ENCODE measurements around the gene MCRIP2. TPM values are rescaled to one million over a fixed set of nuclear protein-coding genes. Genes with fewer than 3 reads are reported as not detected.

Gene MCRIP2
- total and polyA plus RNA-seq, 3 donors from 2014 or later = 78.2 to 134 (median 83.1) TPM

DNA sequence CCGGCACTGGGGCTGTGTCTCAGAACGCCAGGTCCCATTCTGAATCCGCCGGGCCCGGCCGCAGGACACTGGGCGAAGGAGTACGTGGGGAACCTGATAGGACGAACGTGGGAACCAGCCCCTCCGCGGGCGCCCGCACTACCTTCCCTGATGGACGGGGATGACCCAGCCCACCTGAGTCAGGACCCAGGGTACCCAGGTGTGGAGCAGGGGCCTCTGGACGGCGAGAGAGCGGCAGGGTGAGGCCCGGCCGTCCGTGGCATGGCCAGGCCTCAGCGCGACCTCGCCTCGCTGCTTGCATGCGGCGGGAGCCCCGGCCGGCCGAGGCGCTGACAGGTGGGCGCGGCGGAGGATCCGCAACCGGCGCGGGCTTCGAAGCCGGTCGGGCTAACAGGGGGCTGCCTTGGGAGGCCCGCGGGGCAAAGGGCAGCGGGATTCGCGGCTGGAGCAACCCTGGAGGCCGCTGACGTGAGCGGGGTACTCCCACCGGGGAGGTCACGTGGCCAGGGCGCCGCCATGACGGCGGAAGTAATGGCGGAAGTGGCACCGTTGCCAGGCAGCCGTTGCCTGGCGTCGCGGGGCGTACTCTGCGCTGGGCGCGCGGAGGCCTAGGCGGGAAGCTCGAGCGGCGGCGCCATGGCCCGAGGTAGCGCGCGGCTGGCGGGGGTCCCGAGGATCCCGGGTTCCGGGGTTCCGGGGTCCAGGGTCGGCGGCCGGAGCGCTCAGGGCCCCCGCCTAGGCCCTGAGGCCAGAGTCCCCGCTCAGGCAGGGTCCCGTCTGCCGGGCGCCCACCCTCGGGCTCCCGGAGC, 7.4 kb downstream of the MCRIP2 start, which contains the start of gene WDR90:
Gene WDR90, plus strand, starts transcription at position 585 of the 809 bp plus-strand sequence. Its CDS starts 52 bp downstream, at position 637.
- Histone ChIP-seq H3K4me3 (peak within 1 kb of the TSS; percentile 71 to 73), H3K27me3 (no peaks in the 10 kb centered on the region), H3K36me3 (ENCODE audit: low read depth, missing control alignments) (no peaks in the 10 kb centered on the region), H3K27ac (peak within 1 kb of the TSS; percentile 53 to 89), H3K9me3 (no peaks in the 10 kb centered on the region), H3K4me1 (peaks cover 19% of the 10 kb centered on the region)
- intact Hi-C loops (cut with DNase I; ENCODE audit: low total_unique reads) = no loop called here
- DNase-seq = peak; percentile 95
- TF ChIP-seq POLR2A (IDR thresholded peaks at IDR 0.05) = no peak
- TF ChIP-seq, protein P1, sequence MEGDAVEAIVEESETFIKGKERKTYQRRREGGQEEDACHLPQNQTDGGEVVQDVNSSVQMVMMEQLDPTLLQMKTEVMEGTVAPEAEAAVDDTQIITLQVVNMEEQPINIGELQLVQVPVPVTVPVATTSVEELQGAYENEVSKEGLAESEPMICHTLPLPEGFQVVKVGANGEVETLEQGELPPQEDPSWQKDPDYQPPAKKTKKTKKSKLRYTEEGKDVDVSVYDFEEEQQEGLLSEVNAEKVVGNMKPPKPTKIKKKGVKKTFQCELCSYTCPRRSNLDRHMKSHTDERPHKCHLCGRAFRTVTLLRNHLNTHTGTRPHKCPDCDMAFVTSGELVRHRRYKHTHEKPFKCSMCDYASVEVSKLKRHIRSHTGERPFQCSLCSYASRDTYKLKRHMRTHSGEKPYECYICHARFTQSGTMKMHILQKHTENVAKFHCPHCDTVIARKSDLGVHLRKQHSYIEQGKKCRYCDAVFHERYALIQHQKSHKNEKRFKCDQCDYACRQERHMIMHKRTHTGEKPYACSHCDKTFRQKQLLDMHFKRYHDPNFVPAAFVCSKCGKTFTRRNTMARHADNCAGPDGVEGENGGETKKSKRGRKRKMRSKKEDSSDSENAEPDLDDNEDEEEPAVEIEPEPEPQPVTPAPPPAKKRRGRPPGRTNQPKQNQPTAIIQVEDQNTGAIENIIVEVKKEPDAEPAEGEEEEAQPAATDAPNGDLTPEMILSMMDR (IDR thresholded peaks at IDR 0.05) = no peak
- 2% methylated on average over 86 of the region's 91 CpGs; no CpG with 5 or more reads in 1 of the 2 donors for whole genome bisulfite sequencing, 2 donors

- intact Hi-C loops (cut with DNase I; ENCODE audit: low total_unique reads) = no loop called here
- 0 to 3% methylated on average over 17 to 44 of the region's 44 CpGs for WGBS, 2 donors
- no peaks in the 10 kb centered on the region for H3K27me3 ChIP-seq
- DNase-seq = no peak
- peak overlapping the region; percentile 71 to 73 for H3K4me3 ChIP-seq
- no peak for TF ChIP-seq POLR2A (IDR thresholded peaks at IDR 0.05)
- TF ChIP-seq, protein P1 (IDR thresholded peaks at IDR 0.05) = no peak
- no peaks in the 10 kb centered on the region for H3K36me3 ChIP-seq (ENCODE audit: low read depth, missing control alignments)
- H3K9me3 ChIP-seq = no peaks in the 10 kb centered on the region
- H3K27ac ChIP-seq = peak overlapping the region in 1 of 2 donors; percentile 89
- H3K4me1 ChIP-seq = peaks cover 19% of the 10 kb centered on the region
Observed at GRCh38 chr16:649631-650030, 8.0 kb downstream of the MCRIP2 start.

DNA sequence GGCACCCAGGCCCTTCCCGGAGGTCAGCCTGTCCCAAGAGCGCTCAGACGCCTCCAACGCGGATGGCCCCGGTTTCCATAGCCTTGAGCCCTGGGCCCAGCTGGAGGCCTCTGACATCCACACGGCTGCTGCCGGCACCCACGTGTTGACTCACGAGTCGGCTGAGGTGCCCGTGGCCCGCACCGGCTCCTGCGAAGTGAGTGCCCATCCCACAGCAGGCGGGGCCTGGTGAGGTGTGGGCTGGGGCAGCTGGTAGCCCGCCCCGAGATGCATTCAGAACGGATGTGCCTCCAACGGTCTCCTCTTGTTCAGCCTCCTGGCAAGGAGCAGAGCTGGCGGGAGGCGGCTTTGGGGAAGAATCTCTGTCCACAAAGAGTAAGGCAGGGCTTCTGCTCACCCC, 10.2 kb downstream of the MCRIP2 start:
- no peak for TF ChIP-seq POLR2A (IDR thresholded peaks at IDR 0.05)
- TF ChIP-seq, protein P1 (IDR thresholded peaks at IDR 0.05) = no peak
- Histone ChIP-seq H3K4me3 (no peak overlapping the region), H3K4me1 (peaks cover 19% of the 10 kb centered on the region), H3K27ac (no peak overlapping the region), H3K27me3 (no peaks in the 10 kb centered on the region), H3K9me3 (no peaks in the 10 kb centered on the region), H3K36me3 (ENCODE audit: low read depth, missing control alignments) (no peaks in the 10 kb centered on the region)
- DNase-seq = no peak
- intact Hi-C loops (cut with DNase I; ENCODE audit: low total_unique reads) = no loop called here
- WGBS, 2 donors = 85 to 88% methylated on average over 3 to 22 of the region's 22 CpGs

GRCh38 chr16:652454-653305, 11.1 kb downstream of the MCRIP2 start:
- no peak overlapping the region for H3K27ac ChIP-seq
- H3K4me1 ChIP-seq = peaks cover 17% of the 10 kb centered on the region
- no peaks in the 10 kb centered on the region for H3K27me3 ChIP-seq
- no peaks in the 10 kb centered on the region for H3K36me3 ChIP-seq (ENCODE audit: low read depth, missing control alignments)
- no peaks in the 10 kb centered on the region for H3K9me3 ChIP-seq
- DNase-seq = no peak
- H3K4me3 ChIP-seq = no peak overlapping the region
- WGBS, 2 donors = 88 to 91% methylated on average over 6 to 28 of the region's 28 CpGs
- TF ChIP-seq, protein P1 (IDR thresholded peaks at IDR 0.05) = no peak
- no peak for TF ChIP-seq POLR2A (IDR thresholded peaks at IDR 0.05)
- intact Hi-C loops (cut with DNase I; ENCODE audit: low total_unique reads) = no loop called here

Data from testis (tissue), 3 donors.